ENCODE measurements around the gene PRSS22.

Gene PRSS22

DNA sequence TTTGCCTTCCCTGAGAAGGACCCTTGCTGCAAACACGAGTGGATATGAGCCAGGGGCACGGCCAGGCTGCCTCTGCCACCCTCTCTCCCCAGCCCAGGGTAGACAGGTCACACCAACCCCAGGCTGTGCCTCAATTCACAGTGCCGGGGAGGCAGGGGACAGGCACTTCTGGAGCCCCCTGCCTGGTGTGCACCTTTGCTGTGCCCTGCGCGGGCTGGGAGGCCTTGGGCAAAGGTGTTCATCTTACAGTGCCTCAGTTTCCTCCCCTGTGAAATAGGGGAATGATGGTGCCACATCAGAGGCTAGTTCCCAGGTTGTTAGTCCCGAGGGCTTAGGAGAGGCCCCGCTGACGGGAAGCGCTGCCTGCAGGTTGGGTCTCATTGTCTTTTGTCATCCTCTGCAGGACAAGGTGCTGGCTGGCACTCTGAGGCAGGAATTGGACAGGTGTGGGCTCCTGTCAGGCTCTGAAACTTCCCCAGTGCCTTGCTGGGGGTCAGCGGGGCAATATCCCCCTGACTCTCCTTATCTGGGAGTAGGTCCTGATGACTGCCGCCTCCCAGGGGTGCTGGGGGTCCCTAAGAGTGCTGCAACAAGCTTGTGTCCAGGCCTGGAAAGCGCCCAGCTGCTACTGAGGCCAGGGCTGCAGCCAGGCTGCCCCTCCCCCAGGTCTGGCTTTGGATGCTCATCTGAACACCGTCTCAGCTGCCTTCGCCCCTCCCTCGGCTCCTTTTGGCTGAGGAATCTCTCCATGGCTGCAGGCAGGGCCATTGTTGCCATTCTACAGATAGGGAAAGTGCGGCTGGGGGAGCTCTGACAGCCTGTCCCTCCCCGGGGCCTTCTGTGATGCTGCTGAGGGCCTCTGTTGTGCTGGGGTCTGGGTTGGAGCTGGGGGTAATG lies 37.8 kb downstream of the PRSS22 start:
- TF ChIP-seq, protein P1, sequence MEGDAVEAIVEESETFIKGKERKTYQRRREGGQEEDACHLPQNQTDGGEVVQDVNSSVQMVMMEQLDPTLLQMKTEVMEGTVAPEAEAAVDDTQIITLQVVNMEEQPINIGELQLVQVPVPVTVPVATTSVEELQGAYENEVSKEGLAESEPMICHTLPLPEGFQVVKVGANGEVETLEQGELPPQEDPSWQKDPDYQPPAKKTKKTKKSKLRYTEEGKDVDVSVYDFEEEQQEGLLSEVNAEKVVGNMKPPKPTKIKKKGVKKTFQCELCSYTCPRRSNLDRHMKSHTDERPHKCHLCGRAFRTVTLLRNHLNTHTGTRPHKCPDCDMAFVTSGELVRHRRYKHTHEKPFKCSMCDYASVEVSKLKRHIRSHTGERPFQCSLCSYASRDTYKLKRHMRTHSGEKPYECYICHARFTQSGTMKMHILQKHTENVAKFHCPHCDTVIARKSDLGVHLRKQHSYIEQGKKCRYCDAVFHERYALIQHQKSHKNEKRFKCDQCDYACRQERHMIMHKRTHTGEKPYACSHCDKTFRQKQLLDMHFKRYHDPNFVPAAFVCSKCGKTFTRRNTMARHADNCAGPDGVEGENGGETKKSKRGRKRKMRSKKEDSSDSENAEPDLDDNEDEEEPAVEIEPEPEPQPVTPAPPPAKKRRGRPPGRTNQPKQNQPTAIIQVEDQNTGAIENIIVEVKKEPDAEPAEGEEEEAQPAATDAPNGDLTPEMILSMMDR (conservative IDR thresholded peaks at IDR 0.05) = no peak
- no peak overlapping the region for H3K27ac ChIP-seq

DNA sequence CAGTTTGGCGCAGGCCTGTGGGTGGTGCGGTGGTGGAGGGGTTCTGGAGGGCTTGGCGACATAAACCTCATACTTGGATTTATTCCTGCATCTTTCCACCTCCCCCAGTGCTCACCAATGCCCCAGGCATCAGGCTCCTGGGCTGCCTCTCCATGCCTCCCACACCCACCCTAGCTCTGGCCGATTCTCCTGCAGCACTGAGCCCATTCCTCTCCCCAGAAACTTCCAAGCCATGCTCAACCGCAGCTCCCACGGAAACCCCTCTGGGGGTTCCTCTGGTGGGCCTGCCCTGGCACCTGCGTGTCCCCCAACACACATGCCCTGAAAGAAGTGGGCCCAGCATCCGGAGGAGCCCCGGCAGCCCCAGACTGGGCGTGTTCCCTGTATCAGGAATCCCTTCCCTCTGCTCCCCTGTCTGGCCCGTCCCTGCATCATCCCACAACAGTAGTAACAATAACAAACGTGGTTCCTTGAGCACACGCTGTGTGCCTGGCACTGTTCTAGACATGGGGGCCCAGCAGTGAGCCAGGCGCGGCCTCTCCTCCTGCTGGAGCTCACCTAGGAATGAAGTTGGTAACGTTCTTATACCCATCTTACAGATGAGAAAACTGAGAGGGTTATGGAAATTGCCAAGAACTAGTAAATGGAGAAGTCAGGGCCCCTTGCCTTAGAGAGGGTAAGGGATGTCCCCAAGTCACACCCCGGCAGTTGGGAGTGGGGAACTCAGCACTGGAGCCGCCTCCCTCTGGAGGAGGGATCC lies 38.6 kb downstream of the PRSS22 start:
- H3K27ac ChIP-seq = no peak overlapping the region
- TF ChIP-seq, protein P1 (conservative IDR thresholded peaks at IDR 0.05) = no peak

DNA sequence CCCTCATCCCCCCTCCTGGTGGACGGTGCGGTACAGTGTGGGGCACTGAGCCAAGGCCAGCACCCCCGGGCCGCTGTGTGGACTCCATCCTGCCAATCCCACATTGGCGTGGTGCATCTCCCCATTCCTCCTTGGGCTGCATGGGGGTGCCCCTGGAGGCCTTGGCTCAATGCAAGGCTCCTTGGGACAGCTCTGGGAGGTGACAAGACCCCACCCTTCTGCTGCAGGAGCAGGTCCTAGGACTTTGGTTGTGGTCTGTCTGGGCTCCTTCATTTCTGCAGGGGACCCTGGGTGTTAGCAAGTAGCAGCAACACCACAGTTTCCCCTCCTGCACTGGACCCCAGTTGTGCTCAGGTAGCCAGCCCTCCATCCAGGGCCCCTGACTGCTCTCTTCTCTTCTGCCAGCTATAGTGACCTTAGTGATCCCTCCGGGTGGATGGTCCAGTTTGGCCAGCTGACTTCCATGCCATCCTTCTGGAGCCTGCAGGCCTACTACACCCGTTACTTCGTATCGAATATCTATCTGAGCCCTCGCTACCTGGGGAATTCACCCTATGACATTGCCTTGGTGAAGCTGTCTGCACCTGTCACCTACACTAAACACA lies 39.6 kb downstream of the PRSS22 start:
- no peak overlapping the region for H3K27ac ChIP-seq
- TF ChIP-seq, protein P1 (conservative IDR thresholded peaks at IDR 0.05) = no peak

DNA sequence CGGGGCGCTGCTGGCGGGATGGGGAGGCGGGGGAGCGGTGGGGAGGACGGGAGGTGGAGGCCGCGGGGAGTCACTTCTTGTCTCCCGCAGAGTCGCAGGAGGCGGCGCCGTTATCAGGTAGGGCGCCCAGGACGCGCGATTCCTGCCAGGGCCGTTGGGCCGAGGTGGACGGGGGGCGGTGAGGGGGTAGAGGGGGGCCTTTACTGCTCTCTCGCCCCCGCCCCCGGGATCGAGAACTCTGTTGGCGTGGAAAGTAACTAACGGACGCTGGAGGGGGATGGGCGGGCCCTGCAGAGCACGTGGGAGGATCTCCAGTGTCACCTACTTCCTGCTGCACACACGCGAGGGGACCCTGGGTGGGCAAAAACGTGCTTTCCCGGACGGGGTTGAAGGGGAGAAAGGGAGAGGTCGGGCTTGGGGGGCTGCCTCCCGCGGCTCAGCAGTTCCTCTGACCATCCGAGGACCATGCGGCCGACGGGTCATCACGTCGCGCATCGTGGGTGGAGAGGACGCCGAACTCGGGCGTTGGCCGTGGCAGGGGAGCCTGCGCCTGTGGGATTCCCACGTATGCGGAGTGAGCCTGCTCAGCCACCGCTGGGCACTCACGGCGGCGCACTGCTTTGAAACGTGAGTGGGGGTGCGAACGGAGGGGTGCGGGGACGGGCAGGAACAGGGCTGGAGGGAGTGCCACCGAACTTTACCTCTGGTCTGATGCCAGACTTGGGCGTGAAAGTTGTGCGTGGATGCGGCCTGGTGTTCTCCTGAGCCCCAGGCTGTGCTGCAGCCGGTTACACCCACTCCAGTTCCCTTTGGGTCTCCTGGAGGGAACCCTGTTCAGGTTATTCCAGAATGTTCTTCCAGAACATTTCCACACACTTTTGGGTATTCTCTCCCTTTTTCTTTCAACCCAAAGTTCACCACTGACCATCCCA lies 40.4 kb downstream of the PRSS22 start:
- TF ChIP-seq, protein P1 (conservative IDR thresholded peaks at IDR 0.05) = no peak
- no peak overlapping the region for H3K27ac ChIP-seq

DNA sequence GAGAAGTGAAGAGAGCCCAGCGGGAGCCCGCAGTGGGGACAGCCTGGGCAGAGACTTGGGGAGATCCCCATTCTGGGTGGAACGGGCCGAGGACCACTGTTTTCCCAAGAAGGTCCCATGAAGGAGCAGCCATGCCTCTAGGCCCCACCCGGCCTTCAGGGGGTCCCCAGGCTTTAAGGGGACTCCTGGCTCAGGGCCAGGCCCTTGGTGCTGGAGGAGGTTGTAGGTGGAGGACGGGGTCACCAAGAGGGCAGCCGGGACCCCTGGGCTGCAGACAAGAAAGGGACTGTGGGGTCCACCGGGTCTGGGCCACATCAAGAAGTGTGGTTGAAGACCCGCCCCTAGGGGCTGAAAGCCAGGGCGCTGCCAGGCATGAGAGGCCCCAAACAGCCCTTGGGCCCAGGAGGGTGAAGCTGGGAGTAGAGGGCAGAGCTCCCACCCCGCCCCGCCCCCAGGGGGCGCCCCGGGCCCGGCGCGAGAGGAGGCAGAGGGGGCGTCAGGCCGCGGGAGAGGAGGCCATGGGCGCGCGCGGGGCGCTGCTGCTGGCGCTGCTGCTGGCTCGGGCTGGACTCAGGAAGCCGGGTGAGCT lies 41.1 kb downstream of the PRSS22 start, which contains the start of gene PRSS21:
PRSS21 (plus strand) TSS at position 487 of the 589 bp plus-strand sequence; CDS start at position 519, 32 bp downstream.
- TF ChIP-seq, protein P1 (conservative IDR thresholded peaks at IDR 0.05) = no peak
- H3K27ac ChIP-seq = no peak within 1 kb of the TSS

DNA sequence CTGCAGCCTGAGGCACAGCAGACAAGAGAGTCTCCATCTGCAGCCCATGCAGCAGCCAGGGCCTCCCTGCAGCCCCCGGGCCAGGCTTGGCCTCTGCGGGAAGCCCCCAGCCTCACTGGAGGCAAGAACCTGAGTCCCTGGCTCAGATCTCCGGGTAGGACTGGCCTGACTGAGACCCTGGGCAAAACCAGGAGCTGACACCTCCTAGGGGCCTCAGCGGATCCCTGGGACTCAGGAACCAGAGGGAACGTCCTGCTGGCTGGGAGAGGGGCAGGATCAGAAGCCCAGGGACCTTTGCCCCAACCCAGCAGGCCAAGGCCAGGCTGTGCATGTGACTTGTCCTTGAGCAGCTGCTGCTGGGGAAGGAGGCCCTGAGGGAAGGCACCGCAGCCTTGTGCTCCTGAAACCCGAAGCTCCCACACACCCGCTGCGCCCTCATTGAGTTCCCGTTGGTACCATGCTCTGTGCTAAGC lies 42.6 kb downstream of the PRSS22 start:
- H3K27ac ChIP-seq = no peak overlapping the region
- TF ChIP-seq, protein P1 (conservative IDR thresholded peaks at IDR 0.05) = no peak
